A204.1 (cell line): ENCODE data around the gene OR4C16.

Experiments
- FAIRE-seq: peaks from 2 replicates; lab custom pipeline; 2012; peaks lifted over from hg19 to GRCh38; lab: Jason Lieb, UNC

The OR4C16 gene, protein sequence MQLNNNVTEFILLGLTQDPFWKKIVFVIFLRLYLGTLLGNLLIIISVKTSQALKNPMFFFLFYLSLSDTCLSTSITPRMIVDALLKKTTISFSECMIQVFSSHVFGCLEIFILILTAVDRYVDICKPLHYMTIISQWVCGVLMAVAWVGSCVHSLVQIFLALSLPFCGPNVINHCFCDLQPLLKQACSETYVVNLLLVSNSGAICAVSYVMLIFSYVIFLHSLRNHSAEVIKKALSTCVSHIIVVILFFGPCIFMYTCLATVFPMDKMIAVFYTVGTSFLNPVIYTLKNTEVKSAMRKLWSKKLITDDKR

DNA sequence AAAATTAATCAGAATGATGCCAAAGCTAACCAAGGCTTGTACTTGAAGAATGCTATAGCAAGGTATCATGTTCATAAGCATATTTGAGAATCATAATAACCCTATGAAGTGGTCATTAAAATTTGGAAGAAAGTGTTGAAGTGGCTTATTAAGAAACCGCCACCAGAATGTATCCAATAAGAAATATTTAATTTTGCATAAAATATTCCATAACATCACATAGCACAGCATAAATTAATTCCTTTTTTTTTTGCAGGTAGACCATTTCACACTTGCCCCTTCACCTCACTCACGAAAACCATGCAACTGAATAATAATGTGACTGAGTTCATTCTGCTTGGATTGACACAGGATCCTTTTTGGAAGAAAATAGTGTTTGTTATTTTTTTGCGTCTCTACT, at the start of gene OR4C16:
Gene OR4C16 (plus strand): TSS at position 301 of the 400 bp plus-strand sequence. CDS start 0 bp downstream, at position 301.
- no peak for FAIRE-seq

DNA sequence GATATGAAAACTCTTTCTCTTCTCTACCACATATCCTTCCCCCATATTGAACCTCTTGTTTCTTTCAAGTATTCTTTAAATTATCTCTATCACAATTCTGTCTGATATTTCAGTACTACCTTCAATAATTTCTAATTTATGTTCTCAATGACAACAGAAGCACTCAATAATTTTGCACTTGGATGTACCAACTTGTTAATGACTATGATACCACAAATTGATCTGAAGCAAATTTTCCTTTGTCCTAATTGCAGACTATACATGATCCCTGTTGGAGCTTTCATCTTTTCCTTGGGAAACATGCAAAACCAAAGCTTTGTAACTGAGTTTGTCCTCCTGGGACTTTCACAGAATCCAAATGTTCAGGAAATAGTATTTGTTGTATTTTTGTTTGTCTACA, 17.8 kb upstream of the OR4C16 start, which contains the start of gene OR4C15:
Gene OR4C15 (plus strand): TSS at position 301 of the 400 bp plus-strand sequence. CDS start 0 bp downstream, at position 301.
- FAIRE-seq = no peak

DNA sequence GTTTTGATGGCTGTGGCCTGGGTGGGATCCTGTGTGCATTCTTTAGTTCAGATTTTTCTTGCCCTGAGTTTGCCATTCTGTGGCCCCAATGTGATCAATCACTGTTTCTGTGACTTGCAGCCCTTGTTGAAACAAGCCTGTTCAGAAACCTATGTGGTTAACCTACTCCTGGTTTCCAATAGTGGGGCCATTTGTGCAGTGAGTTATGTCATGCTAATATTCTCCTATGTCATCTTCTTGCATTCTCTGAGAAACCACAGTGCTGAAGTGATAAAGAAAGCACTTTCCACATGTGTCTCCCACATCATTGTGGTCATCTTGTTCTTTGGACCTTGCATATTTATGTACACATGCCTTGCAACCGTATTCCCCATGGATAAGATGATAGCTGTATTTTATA, 620 bp downstream of the OR4C16 start:
- no peak for FAIRE-seq

DNA sequence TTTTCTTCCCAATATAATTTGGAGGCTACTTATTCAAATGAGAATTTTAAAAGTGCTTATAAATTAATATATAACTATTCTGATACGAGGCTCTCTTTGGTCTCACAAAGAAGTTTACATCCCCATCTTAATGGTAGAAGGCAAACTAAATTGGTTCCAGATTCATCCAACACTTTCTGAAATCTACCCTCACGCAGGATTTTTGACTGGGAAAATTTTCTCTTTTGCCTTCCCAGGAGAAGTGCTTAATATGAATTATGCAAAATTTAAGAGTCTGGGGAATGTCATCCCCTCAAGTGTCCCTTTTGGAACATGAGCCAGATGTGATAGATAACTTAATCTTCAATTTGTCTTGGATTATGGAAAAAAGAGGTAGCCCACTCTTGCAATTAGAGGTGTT, 35.6 kb downstream of the OR4C16 start, which contains the start of gene OR4C11:
Gene OR4C11 (minus strand): TSS at position 101 of the 400 bp plus-strand sequence. CDS start 3,272 bp downstream, outside the sequence.
- no peak for FAIRE-seq
